ENCODE results near the gene CCDC167. TPM values are rescaled to one million over a fixed set of nuclear protein-coding genes. Genes with fewer than 3 reads are reported as not detected.

The CCDC167 gene
- total RNA-seq, 1 donor from 2014 or later, result 28.3 TPM

DNA sequence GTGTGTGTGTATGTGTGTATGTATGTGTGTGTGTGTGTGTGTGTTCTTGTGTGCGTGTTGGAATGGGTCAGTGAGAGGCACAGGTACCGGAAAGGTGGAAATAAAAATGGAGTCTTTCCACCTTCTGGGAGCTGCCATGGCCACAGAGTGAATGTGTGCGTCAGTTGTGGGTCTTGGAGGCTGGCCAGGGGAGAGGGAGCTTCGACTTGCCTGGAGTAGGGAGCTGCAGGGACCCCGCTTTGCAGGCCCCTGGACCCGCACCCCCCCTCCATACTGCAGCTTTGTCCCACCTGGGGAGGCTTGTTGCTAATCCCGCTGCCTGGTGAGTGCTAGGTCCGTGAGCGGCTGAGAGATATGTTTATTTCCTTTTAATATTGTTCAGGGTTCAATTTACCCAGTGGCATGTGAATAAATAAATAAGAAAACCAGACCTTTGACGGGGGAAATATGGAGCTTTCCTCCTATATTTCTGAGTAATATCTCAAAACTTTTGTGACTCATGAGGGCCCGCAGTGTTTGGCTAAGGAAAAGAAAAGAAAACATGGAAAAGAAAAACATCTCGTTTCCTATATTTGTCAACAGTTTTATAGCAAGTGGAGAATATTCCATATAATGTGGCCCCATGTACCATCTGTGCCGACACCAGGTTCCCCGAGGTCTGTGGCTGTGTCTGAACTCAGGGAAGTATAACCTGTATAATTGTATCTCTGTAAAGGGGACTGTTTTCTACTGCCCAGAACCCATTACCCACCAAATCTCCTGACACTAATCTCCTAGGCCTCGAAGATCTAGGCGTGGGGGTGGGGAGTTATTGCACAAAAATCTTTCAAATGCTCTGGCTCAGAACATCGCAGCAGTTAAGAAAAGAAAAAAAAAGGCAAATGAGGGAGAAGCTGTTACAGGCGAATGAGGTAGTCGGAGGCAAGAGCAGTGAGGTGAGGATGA lies 24.6 kb upstream of the CCDC167 start:
- Mint-ChIP-seq H3K27ac (ENCODE audit: unreplicated experiment) (no peak overlapping the region), H3K9me3 (ENCODE audit: low read depth) (peaks cover 2% of the 10 kb centered on the region), H3K4me1 (ENCODE audit: low read depth) (peaks cover 12% of the 10 kb centered on the region), H3K36me3 (ENCODE audit: low read depth) (no peaks in the 10 kb centered on the region), H3K4me3 (ENCODE audit: unreplicated experiment) (no peak overlapping the region), H3K27me3 (ENCODE audit: low read depth) (peaks cover 8% of the 10 kb centered on the region)
- DNase-seq (ENCODE audit: low spot score), result no peak
- TF ChIP-seq, protein P1, sequence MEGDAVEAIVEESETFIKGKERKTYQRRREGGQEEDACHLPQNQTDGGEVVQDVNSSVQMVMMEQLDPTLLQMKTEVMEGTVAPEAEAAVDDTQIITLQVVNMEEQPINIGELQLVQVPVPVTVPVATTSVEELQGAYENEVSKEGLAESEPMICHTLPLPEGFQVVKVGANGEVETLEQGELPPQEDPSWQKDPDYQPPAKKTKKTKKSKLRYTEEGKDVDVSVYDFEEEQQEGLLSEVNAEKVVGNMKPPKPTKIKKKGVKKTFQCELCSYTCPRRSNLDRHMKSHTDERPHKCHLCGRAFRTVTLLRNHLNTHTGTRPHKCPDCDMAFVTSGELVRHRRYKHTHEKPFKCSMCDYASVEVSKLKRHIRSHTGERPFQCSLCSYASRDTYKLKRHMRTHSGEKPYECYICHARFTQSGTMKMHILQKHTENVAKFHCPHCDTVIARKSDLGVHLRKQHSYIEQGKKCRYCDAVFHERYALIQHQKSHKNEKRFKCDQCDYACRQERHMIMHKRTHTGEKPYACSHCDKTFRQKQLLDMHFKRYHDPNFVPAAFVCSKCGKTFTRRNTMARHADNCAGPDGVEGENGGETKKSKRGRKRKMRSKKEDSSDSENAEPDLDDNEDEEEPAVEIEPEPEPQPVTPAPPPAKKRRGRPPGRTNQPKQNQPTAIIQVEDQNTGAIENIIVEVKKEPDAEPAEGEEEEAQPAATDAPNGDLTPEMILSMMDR (IDR thresholded peaks at IDR 0.05), result no peak

DNA sequence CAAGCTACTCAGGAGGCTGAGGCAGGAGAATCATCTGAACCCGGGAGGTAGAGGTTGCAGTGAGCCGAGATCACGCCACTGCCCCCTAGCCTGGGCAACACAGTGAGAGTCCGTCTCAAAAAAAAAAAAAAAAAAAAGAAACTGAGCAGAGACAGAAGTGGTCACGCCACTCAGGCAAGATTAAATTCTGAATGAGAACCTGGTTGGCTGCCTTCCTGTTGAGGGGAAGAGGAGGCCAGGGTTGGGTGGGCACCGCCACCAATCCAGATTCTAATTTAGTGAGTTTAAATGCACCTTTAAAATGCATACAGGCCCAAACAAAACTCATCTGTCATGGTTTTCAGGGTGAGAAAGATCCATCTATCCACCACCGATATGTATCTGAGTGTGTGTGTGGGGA lies 23.7 kb upstream of the CCDC167 start:
- TF ChIP-seq, protein P1 (IDR thresholded peaks at IDR 0.05), result no peak
- H3K36me3 Mint-ChIP-seq (ENCODE audit: low read depth), result no peaks in the 10 kb centered on the region
- peaks cover 8% of the 10 kb centered on the region for H3K27me3 Mint-ChIP-seq (ENCODE audit: low read depth)
- no peak overlapping the region for H3K27ac Mint-ChIP-seq (ENCODE audit: unreplicated experiment)
- H3K9me3 Mint-ChIP-seq (ENCODE audit: low read depth), result peaks cover 6% of the 10 kb centered on the region
- H3K4me3 Mint-ChIP-seq (ENCODE audit: unreplicated experiment), result no peak overlapping the region
- no peak for DNase-seq (ENCODE audit: low spot score)
- peaks cover 12% of the 10 kb centered on the region for H3K4me1 Mint-ChIP-seq (ENCODE audit: low read depth)

DNA sequence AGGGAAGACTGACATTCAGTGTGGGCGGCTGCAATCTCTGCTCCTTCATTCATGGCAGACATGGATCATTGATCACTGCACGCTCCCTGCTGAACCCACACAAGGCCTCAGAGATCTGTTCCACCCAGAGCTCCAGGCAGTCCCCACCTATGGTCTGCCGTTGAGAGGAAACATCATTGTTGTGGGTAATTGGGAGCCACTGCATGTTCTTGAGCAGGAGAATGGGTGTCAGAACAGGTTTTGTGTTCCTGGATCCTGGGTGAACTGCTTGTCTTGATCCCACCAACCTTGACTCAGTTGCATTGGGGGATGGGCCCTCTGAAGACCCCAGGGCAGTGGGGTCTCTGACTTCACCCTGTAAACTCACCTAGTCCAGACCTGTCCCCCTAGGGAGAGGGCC lies 23.1 kb upstream of the CCDC167 start:
- no peak overlapping the region for H3K27ac Mint-ChIP-seq (ENCODE audit: unreplicated experiment)
- TF ChIP-seq, protein P1 (IDR thresholded peaks at IDR 0.05), result no peak
- DNase-seq (ENCODE audit: low spot score), result no peak
- H3K36me3 Mint-ChIP-seq (ENCODE audit: low read depth), result no peaks in the 10 kb centered on the region
- peaks cover 8% of the 10 kb centered on the region for H3K27me3 Mint-ChIP-seq (ENCODE audit: low read depth)
- H3K9me3 Mint-ChIP-seq (ENCODE audit: low read depth), result peaks cover 6% of the 10 kb centered on the region
- H3K4me3 Mint-ChIP-seq (ENCODE audit: unreplicated experiment), result no peak overlapping the region
- peaks cover 12% of the 10 kb centered on the region for H3K4me1 Mint-ChIP-seq (ENCODE audit: low read depth)

DNA sequence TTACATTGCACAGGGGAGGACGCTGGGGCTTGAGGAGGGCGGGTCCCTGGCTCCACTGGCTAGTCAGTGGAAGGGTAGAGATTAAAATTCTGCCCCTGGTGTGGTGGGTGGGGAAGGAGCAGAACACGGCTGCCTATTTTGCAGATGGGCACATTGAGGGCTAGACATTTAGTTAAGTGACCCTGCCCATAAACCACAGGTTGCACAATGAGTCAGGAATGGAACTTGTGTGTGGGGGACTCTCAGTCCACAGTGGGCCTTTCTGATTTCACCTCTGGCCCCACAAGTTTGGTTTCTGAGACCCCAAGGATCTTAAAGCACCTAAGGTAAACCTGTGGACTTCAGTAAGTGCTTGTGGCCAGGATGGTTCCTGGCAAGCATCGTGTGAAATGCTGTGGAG lies 22.0 kb upstream of the CCDC167 start:
- H3K27me3 Mint-ChIP-seq (ENCODE audit: low read depth), result peaks cover under 1% of the 10 kb centered on the region
- no peaks in the 10 kb centered on the region for H3K36me3 Mint-ChIP-seq (ENCODE audit: low read depth)
- H3K4me1 Mint-ChIP-seq (ENCODE audit: low read depth), result peaks cover 12% of the 10 kb centered on the region
- DNase-seq (ENCODE audit: low spot score), result no peak
- no peak overlapping the region for H3K4me3 Mint-ChIP-seq (ENCODE audit: unreplicated experiment)
- no peak overlapping the region for H3K27ac Mint-ChIP-seq (ENCODE audit: unreplicated experiment)
- peaks cover 6% of the 10 kb centered on the region for H3K9me3 Mint-ChIP-seq (ENCODE audit: low read depth)
- TF ChIP-seq, protein P1 (IDR thresholded peaks at IDR 0.05), result no peak

DNA sequence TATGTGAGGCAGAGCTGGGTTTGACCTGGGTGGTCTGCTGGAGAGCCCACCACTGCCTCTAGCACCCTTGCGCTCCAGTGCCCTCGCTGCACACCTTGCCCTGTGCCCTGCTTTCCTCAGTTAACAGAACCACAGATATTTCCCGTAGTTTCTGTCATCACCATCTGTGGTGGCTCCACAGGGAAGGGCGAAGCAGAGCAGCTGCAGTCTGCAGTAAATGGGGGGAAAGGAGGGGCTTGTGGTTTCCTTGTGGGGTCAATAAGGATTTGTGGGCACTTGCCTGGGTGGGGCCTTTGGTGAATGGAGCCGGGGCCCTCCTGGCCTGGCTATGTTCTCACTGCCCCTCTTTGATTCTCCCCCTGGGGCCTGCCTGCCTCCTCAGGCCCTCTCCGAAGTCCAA lies 21.2 kb upstream of the CCDC167 start:
- no peak for DNase-seq (ENCODE audit: low spot score)
- Mint-ChIP-seq H3K27me3 (ENCODE audit: low read depth) (no peaks in the 10 kb centered on the region), H3K9me3 (ENCODE audit: low read depth) (peaks cover 6% of the 10 kb centered on the region), H3K4me3 (ENCODE audit: unreplicated experiment) (no peak overlapping the region), H3K36me3 (ENCODE audit: low read depth) (no peaks in the 10 kb centered on the region), H3K4me1 (ENCODE audit: low read depth) (peaks cover 19% of the 10 kb centered on the region), H3K27ac (ENCODE audit: unreplicated experiment) (no peak overlapping the region)
- TF ChIP-seq, protein P1 (IDR thresholded peaks at IDR 0.05), result no peak

All from chondrocyte (in vitro differentiated cells).